ENCODE results near the gene ATP11A.
A peak's percentile ranks its signal among the peaks of the same experiment; 100 is the strongest.
"Not testable (repeated sequence)": the region's sequence is repeated elsewhere in the genome, so short reads cannot be mapped to it uniquely, and the experiment has no call there.

ATP11A gene

DNA sequence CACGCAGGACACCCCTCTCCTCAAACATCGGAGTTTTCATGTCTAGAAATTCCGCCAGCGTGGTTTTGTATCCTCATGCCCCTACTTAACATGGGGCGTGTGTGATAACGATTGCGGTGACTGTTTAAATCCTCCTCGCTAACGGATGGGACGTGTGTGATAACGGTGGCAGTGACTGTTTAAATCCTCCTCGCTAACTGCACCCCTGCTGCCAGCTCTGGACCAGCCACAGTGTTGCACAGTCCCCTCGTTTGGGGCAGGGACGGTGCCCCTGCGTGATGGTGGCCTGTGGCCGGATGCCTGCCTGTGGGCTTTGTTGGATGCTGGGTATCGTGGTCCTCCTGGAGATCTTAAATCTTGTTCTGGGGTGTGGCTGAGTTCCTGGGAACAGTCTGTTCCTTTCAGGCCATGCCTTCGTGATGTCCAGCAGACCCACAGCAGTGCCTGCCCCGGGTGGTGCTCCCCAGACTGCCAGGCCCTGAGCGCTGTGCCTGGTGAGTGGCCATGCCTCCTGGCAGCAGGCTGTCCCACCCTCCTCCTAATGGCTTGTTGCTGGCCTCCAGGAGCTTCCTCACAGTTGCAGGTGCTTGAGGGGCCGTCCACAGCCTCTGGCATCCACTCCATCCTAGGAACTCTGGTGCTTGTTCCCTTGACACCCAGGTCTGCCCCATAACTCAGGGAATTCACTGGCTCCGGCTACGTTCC lies 156.7 kb downstream of the ATP11A start:
- Mint-ChIP-seq H3K9me3 (no peaks in the 10 kb centered on the region), H3K27me3 (no peaks in the 10 kb centered on the region), H3K4me3 (no peak overlapping the region), H3K27ac (no peak overlapping the region), H3K4me1 (peaks cover 15% of the 10 kb centered on the region)
- no peak for DNase-seq
- ATAC-seq: no peak

DNA sequence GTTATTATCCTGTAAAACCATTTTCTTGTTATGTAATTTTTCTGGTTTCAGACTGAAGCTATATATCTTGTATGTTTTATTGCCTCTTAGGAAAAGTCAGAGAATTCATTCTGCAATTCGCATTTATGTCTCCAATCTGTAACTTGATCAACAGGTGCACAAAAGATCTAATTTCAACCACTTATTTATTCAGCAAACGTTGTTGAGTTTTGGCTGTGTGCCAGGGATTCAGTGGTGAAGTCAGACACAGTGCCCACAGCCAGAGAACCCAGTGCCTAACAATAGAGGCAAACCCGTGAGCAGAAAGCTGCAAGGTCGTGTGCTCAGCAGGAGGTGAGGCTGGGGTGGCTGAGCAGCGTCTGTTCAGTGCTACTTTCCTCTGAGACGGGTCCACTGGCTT lies 159.7 kb downstream of the ATP11A start:
- H3K4me1 Mint-ChIP-seq: peaks cover 15% of the 10 kb centered on the region
- no peaks in the 10 kb centered on the region for H3K9me3 Mint-ChIP-seq
- no peaks in the 10 kb centered on the region for H3K27me3 Mint-ChIP-seq
- DNase-seq (no peak), ATAC-seq (no peak)
- H3K27ac Mint-ChIP-seq: peak overlapping the region in 1 of 2 donors; percentile 61
- no peak overlapping the region for H3K4me3 Mint-ChIP-seq

- Mint-ChIP-seq H3K9me3 (no peaks in the 10 kb centered on the region), H3K4me3 (no peak overlapping the region), H3K27ac (no peak overlapping the region), H3K4me1 (peaks cover 15% of the 10 kb centered on the region), H3K27me3 (no peaks in the 10 kb centered on the region)
- ATAC-seq (no peak), DNase-seq (no peak)
These were observed 160.4 kb downstream of the ATP11A start for GRCh38 chr13:112850273-112850672.

DNA sequence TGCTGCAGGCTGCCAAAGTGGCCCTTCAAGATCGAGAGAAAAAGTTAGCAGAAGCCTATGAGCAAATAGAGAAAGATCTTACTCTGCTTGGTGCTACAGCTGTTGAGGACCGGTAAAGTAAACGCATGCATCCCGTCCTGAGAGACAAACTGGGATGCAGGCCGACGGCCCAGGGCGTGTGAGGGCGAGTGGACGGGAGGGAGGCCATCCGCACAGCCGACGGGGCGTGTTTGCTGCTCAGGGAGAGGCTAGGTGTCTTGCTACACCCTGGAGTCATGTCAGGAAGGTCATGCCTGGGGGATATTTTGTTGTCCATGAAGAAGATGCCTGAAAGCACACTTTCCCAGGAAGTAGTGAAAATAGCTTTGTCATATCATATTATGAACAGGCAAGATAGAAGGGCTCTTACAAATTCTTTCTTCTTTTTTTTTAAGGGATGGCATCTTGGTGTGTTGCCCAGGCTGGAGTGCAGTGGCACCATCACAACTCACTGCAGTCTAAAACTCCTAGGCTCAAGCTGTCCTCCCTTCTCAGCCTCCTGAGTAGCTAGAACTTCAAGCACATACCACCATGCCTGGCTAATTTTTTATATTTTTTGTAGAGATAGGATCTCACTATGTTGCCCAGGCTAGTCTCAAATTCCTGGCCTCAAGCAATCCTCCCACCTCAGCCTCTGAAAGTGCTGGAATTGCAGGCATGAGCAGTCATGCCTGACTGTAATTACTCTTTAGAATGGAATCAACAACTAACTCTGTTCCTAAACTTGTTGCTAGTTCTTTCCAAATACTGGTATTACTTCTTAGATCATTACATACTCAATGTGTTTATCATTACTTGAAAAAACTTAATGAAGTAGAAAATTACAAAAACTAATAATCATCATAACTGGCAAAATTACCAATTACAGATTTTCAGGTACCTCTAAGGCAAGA lies 161.5 kb downstream of the ATP11A start:
- H3K4me1 Mint-ChIP-seq: peaks cover 15% of the 10 kb centered on the region
- DNase-seq (no peak), ATAC-seq (no peak)
- no peak overlapping the region for H3K4me3 Mint-ChIP-seq
- H3K9me3 Mint-ChIP-seq: no peaks in the 10 kb centered on the region
- H3K27ac Mint-ChIP-seq: no peak overlapping the region
- H3K27me3 Mint-ChIP-seq: no peaks in the 10 kb centered on the region

GRCh38 chr13:112852392-112852791 lies 162.6 kb downstream of the ATP11A start:
- Mint-ChIP-seq H3K27ac (peak overlapping the region in 1 of 2 donors; percentile 21), H3K9me3 (no peaks in the 10 kb centered on the region), H3K4me1 (peaks cover 15% of the 10 kb centered on the region), H3K4me3 (no peak overlapping the region), H3K27me3 (no peaks in the 10 kb centered on the region)
- ATAC-seq (no peak), DNase-seq (no peak)

GRCh38 chr13:112852808-112853207 lies 163.0 kb downstream of the ATP11A start:
- Mint-ChIP-seq H3K9me3 (no peaks in the 10 kb centered on the region), H3K4me1 (peaks cover 15% of the 10 kb centered on the region), H3K27ac (no peak overlapping the region), H3K27me3 (no peaks in the 10 kb centered on the region), H3K4me3 (no peak overlapping the region)
- ATAC-seq (no peak), DNase-seq (no peak)

DNA sequence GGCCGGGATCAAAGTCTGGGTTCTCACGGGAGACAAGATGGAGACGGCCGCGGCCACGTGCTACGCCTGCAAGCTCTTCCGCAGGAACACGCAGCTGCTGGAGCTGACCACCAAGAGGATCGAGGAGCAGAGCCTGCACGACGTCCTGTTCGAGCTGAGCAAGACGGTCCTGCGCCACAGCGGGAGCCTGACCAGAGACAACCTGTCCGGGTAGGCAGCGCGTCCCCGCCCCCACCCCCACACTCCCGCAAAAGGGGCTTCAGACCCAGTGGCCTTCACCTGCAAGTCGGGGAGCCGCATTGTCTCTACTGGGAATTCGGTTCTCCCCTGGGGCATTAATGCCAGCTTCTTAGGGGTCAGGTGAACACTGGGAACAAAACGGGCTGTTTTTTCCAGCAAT lies 164.5 kb downstream of the ATP11A start:
- no peaks in the 10 kb centered on the region for H3K27me3 Mint-ChIP-seq
- no peak overlapping the region for H3K4me3 Mint-ChIP-seq
- no peak overlapping the region for H3K27ac Mint-ChIP-seq
- DNase-seq (no peak), ATAC-seq (no peak)
- peaks cover 4% of the 10 kb centered on the region for H3K4me1 Mint-ChIP-seq
- no peaks in the 10 kb centered on the region for H3K9me3 Mint-ChIP-seq

- Mint-ChIP-seq H3K27ac (no peak overlapping the region), H3K4me1 (no peaks in the 10 kb centered on the region), H3K4me3 (no peak overlapping the region), H3K9me3 (no peaks in the 10 kb centered on the region), H3K27me3 (no peaks in the 10 kb centered on the region)
- ATAC-seq: no peak
- DNase-seq: no peak
These were observed 166.0 kb downstream of the ATP11A start for GRCh38 chr13:112855859-112856258.

- ATAC-seq (no peak), DNase-seq (no peak)
- Mint-ChIP-seq H3K27ac (no peak overlapping the region), H3K4me1 (no peaks in the 10 kb centered on the region), H3K27me3 (no peaks in the 10 kb centered on the region), H3K4me3 (no peak overlapping the region), H3K9me3 (no peaks in the 10 kb centered on the region)
These were observed 168.2 kb downstream of the ATP11A start for GRCh38 chr13:112857914-112858490.

DNA sequence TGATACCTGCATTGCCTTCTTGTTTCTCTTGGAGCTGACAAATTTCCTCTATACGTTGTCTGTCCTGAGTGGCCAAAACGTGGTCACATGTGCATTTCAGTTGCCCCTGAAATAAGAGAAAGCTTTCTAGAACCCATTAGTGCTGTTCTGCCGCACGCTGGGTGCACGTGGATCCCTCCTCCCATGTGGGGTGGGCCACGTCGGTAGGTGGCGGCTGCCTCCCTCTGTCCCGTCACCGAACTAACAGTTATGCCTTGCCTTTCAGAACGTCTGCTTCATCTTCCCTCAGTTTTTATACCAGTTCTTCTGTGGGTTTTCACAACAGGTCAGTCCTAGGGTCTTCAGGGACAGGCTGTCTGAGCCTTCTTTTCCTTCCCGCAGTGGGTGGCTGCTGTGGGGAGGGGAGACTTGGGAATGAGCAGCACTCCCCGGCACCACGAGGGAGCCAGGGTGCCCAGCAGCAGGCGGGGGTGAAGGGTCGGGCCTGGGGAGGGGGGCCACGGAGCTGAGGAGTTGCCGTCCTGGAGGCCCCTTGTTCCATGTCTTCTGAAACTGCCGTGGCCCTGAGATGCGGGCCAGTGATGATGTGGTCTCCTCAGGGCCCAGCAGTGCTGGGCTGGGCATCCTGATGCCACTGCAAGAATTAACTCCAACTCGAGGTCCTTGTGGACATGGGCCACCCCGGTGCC lies 169.4 kb downstream of the ATP11A start:
- DNase-seq (no peak), ATAC-seq (no peak)
- no peaks in the 10 kb centered on the region for H3K4me1 Mint-ChIP-seq
- no peak overlapping the region for H3K27ac Mint-ChIP-seq
- no peaks in the 10 kb centered on the region for H3K9me3 Mint-ChIP-seq
- no peaks in the 10 kb centered on the region for H3K27me3 Mint-ChIP-seq
- H3K4me3 Mint-ChIP-seq: no peak overlapping the region

- no peak for DNase-seq
These were observed 170.0 kb downstream of the ATP11A start for GRCh38 chr13:112859817-112860190.

GRCh38 chr13:112861876-112862615 lies 172.2 kb downstream of the ATP11A start:
- ATAC-seq: no peak
- Mint-ChIP-seq H3K4me3 (no peak overlapping the region), H3K4me1 (no peaks in the 10 kb centered on the region)

More at GRCh38 chr13:112859817-112860190, 170.0 kb downstream of the ATP11A start:
- no peak for ATAC-seq
- no peaks in the 10 kb centered on the region for H3K9me3 Mint-ChIP-seq
- no peaks in the 10 kb centered on the region for H3K27me3 Mint-ChIP-seq
- no peak overlapping the region for H3K27ac Mint-ChIP-seq
- H3K4me3 Mint-ChIP-seq: no peak overlapping the region
- H3K4me1 Mint-ChIP-seq: no peaks in the 10 kb centered on the region

DNA sequence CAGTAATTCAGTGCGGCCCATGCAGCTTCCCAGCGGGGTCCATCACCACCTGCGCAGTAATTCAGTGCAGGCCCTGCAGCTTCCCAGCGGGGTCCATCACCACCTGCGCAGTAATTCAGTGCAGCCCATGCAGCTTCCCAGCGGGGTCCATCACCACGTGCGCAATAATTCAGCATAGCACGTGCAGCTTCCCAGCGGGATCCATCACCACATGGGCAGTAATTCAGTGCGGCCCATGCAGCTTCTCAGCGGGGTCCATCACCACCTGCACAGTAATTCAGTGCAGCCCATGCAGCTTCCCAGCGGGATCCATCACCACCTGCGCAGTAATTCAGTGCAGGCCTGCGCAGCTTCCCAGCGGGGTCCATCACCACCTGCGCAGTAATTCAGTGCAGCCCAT lies 173.5 kb downstream of the ATP11A start:
- DNase-seq, H3K9me3 Mint-ChIP-seq, H3K4me1 Mint-ChIP-seq, H3K4me3 Mint-ChIP-seq, H3K27ac Mint-ChIP-seq, H3K27me3 Mint-ChIP-seq, ATAC-seq: not testable (repeated sequence)

More at GRCh38 chr13:112861876-112862615, 172.2 kb downstream of the ATP11A start:
- no peak overlapping the region for H3K27ac Mint-ChIP-seq
- H3K9me3 Mint-ChIP-seq: no peaks in the 10 kb centered on the region
- H3K27me3 Mint-ChIP-seq: no peaks in the 10 kb centered on the region
- no peak for DNase-seq

- peak overlapping the region in 1 of 2 donors; percentile 34 for H3K27ac Mint-ChIP-seq
- not testable (repeated sequence) for H3K9me3 Mint-ChIP-seq, H3K4me3 Mint-ChIP-seq, ATAC-seq, H3K27me3 Mint-ChIP-seq, H3K4me1 Mint-ChIP-seq
- DNase-seq: peak in 1 of 2 donors; percentile 0
These were observed 175.6 kb downstream of the ATP11A start for GRCh38 chr13:112865478-112865877.

GRCh38 chr13:112867301-112867711 lies 177.5 kb downstream of the ATP11A start:
- DNase-seq: peak in 1 of 2 donors; percentile 1
- Mint-ChIP-seq H3K9me3 (no peaks in the 10 kb centered on the region), H3K4me3 (no peak overlapping the region), H3K27me3 (no peaks in the 10 kb centered on the region), H3K27ac (no peak overlapping the region), H3K4me1 (peaks cover 5% of the 10 kb centered on the region)
- ATAC-seq: no peak

Measured in stimulated activated naive CD8-positive, alpha-beta T cell treated with anti-CD3 and anti-CD28 coated beads, Interleukin-15, amount 100 ng/mL, for 72 hours (primary cell).